Keratinocyte (primary cell): ENCODE results near the gene EPAS1. TPM values are rescaled to one million over a fixed set of nuclear protein-coding genes. Genes with fewer than 3 reads are reported as not detected.

Experiments used
- DNase-seq: peaks from one replicate; pipeline ENCODE4 v3.0.0-alpha.2; 2011; ENCODE audit warnings: low read depth, missing footprints, low spot score
- FAIRE-seq: peaks from 2 replicates; lab custom pipeline; 2011; peaks lifted over from hg19 to GRCh38; lab: Jason Lieb, UNC
- H2AFZ ChIP-seq: 2 replicates; pipeline ENCODE4 v1.6.0; 2012; ENCODE audit warnings: low read length, control low read depth, inconsistent platforms; ENCODE audit not compliant: control insufficient read depth
- H3K27ac ChIP-seq: 2 replicates; pipeline ENCODE4 v1.5.1; 2011; ENCODE audit warnings: low read length; ENCODE audit not compliant: control insufficient read depth, insufficient read depth
- H3K27me3 ChIP-seq: 3 replicates; pipeline ENCODE4 v1.6.0; 2011; ENCODE audit warnings: low read length; ENCODE audit not compliant: control insufficient read depth, insufficient read depth; ENCODE audit errors: extremely low read depth
- H3K36me3 ChIP-seq, 2 experiments: 2 replicates in 1 of 2; 3 replicates in 1 of 2; pipeline ENCODE4 v1.5.1; 2011; ENCODE audit warnings: low read length in 2 of 2, mild to moderate bottlenecking in 1 of 2; ENCODE audit not compliant: control insufficient read depth in 2 of 2, insufficient read depth in 2 of 2; ENCODE audit errors: extremely low read depth in 1 of 2
- H3K4me1 ChIP-seq: 3 replicates; pipeline ENCODE4 v1.5.1; 2011; ENCODE audit warnings: low read length; ENCODE audit not compliant: control insufficient read depth, insufficient read depth; ENCODE audit errors: extremely low read depth
- H3K4me2 ChIP-seq: 3 replicates; pipeline ENCODE4 v1.6.0; 2011; ENCODE audit warnings: low read depth, low read length; ENCODE audit not compliant: control insufficient read depth, insufficient read depth; ENCODE audit errors: extremely low read depth
- H3K4me3 ChIP-seq, 3 experiments: fragments of 200-600 bp in 1 of 3; sonication (generic) in 1 of 3; 2 replicates in 2 of 3; 3 replicates in 1 of 3; pipeline ENCODE4 v1.5.1; 2011 to 2016; ENCODE audit warnings: low read length in 3 of 3, mild to moderate bottlenecking in 3 of 3, control low read depth in 2 of 3, inconsistent platforms in 1 of 3, low read depth in 1 of 3, mixed read lengths in 1 of 3, mixed run types in 1 of 3, moderate library complexity in 1 of 3; ENCODE audit not compliant: control insufficient read depth in 2 of 3, insufficient read depth in 2 of 3; ENCODE audit errors: extremely low read depth in 1 of 3
- H3K79me2 ChIP-seq: 2 replicates; pipeline ENCODE4 v1.6.0; 2012; ENCODE audit warnings: low read length; ENCODE audit not compliant: control insufficient read depth, insufficient read depth
- H3K9ac ChIP-seq: 3 replicates; pipeline ENCODE4 v1.6.0; 2011; ENCODE audit warnings: low read length; ENCODE audit not compliant: control insufficient read depth, insufficient read depth; ENCODE audit errors: extremely low read depth
- H3K9me1 ChIP-seq: 3 replicates; pipeline ENCODE4 v1.6.0; 2011; ENCODE audit warnings: low read length; ENCODE audit not compliant: control insufficient read depth, insufficient read depth; ENCODE audit errors: extremely low read depth
- H3K9me3 ChIP-seq: 2 replicates; pipeline ENCODE4 v1.5.1; 2012; ENCODE audit warnings: low read depth, low read length; ENCODE audit not compliant: control insufficient read depth
- H4K20me1 ChIP-seq: 3 replicates; pipeline ENCODE4 v1.6.0; 2011; ENCODE audit warnings: low read length; ENCODE audit not compliant: control insufficient read depth, insufficient read depth; ENCODE audit errors: extremely low read depth
- CTCF ChIP-seq, 3 experiments: IDR thresholded peaks in 1 of 3; conservative IDR thresholded peaks in 1 of 3; optimal IDR thresholded peaks in 1 of 3; 2 replicates in 2 of 3; 3 replicates in 1 of 3; pipeline versions ENCODE3 to v1.5.1; 2011; ENCODE audit warnings: low read length in 3 of 3, mild to moderate bottlenecking in 3 of 3, moderate library complexity in 2 of 3, control low read depth in 1 of 3, inconsistent platforms in 1 of 3; ENCODE audit not compliant: insufficient read depth in 2 of 3; ENCODE audit errors: extremely low read depth in 1 of 3
- EZH2 ChIP-seq: IDR thresholded peaks from one replicate; pipeline ENCODE4 v1.6.1; 2012; ENCODE audit warnings: inconsistent platforms, mild to moderate bottlenecking, low read length, moderate library complexity
- dilution Hi-C: fragments of 300-500 bp; cut with MboI; formaldehyde crosslinking; loops from one replicate; pipeline ENCODE4 v1.7.0; 2020; ENCODE audit warnings: low sequenced_read_pairs; ENCODE audit not compliant: extremely low pct_ligation_motif_present
- polyA minus RNA-seq, 3 experiments: library from RNA; depleted of rRNA, polyadenylated mRNA; stranded (reverse); fragments of >200 nt; gene quantifications; 1 replicate in 1 of 3; 2 replicates in 1 of 3; 3 replicates in 1 of 3; pipeline ENCODE4 v1.2.3, GENCODE V29; 2011
- polyA plus RNA-seq, 5 experiments: library from polyadenylated mRNA; depleted of rRNA in 3 of 5; stranded (reverse) in 3 of 5; stranded (forward) in 1 of 5; unstranded in 1 of 5; fragments of >200 nt; gene quantifications; 1 replicate in 1 of 5; 2 replicates in 3 of 5; 3 replicates in 1 of 5; pipeline versions ENCODE4 v1.2.1 to v1.2.3, GENCODE V29; 2011 to 2012; ENCODE audit warnings: missing spikeins in 2 of 5, low read depth in 1 of 5, low replicate concordance in 1 of 5

The EPAS1 gene
- polyA plus RNA-seq (91.0 to 153 TPM (median 96.7 TPM) in 3 replicates), polyA minus RNA-seq (99.9 to 166 TPM (median 147 TPM) in 3 replicates)
- polyA plus RNA-seq (2011; ENCODE audit: low read depth): 38.1 TPM
- polyA plus RNA-seq (2011; cell fraction: cytosol; rRNA removed): 102 and 135 TPM in 2 replicates
- polyA plus RNA-seq (2011; cell fraction: nucleus; rRNA removed): 154 and 178 TPM in 2 replicates
- polyA plus RNA-seq (2012; ENCODE audit: low replicate concordance): 76.1 and 76.9 TPM in 2 replicates
- polyA minus RNA-seq (2011; cell fraction: cytosol; rRNA and poly(A)+ RNA removed): 168 TPM
- 123 and 210 TPM in 2 replicates for polyA minus RNA-seq (2011; cell fraction: nucleus; rRNA and poly(A)+ RNA removed)

- H3K4me1 ChIP-seq: peaks cover 22% of the 10 kb centered on the region
- TF ChIP-seq CTCF (optimal IDR thresholded peaks at IDR 0.05 in 1 of 3, IDR thresholded peaks at IDR 0.05 in 1 of 3, conservative IDR thresholded peaks at IDR 0.05 in 1 of 3; ENCODE audit: extremely low read depth in 1 of 3, insufficient read depth in 2 of 3, low read length in 3 of 3) (no peak), EZH2 (no peak)
- peak within 1 kb of the TSS; percentile 88 for H3K27ac ChIP-seq
- H2AFZ ChIP-seq: peak within 1 kb of the TSS; percentile 83
- no peaks in the 10 kb centered on the region for H3K9me3 ChIP-seq
- no peaks in the 10 kb centered on the region for H3K9me1 ChIP-seq
- H3K4me2 ChIP-seq: peak within 1 kb of the TSS; percentile 89
- no peaks in the 10 kb centered on the region for H3K27me3 ChIP-seq
- peaks cover 43% of the 10 kb centered on the region for H3K79me2 ChIP-seq
- no peaks in the 10 kb centered on the region for H3K36me3 ChIP-seq
- peak within 1 kb of the TSS; percentile 93 to 95 (median 94) for H3K4me3 ChIP-seq
- no peak for DNase-seq
- no peak for FAIRE-seq
- dilution Hi-C loops: no loop called here
- H4K20me1 ChIP-seq: no peaks in the 10 kb centered on the region
- peak within 1 kb of the TSS; percentile 90 for H3K9ac ChIP-seq
Observed at GRCh38 chr2:46296840-46297545, at the start of gene EPAS1. TSS of gene EPAS1 (plus strand) at chr2:46297407. CDS start at chr2:46297912, 505 bp downstream.

GRCh38 chr2:46248171-46248570, 49.0 kb upstream of the EPAS1 start:
- dilution Hi-C loops: no loop called here
- H3K9me1 ChIP-seq: no peaks in the 10 kb centered on the region
- H3K4me1 ChIP-seq: peaks cover 24% of the 10 kb centered on the region
- FAIRE-seq (no peak), DNase-seq (no peak)
- no peaks in the 10 kb centered on the region for H3K27me3 ChIP-seq
- no peak overlapping the region for H3K27ac ChIP-seq
- no peak for TF ChIP-seq EZH2
- TF ChIP-seq CTCF (optimal IDR thresholded peaks at IDR 0.05 in 1 of 3, IDR thresholded peaks at IDR 0.05 in 1 of 3, conservative IDR thresholded peaks at IDR 0.05 in 1 of 3; ENCODE audit: extremely low read depth in 1 of 3, insufficient read depth in 2 of 3, low read length in 3 of 3): no peak
- no peaks in the 10 kb centered on the region for H3K79me2 ChIP-seq
- H3K36me3 ChIP-seq: no peaks in the 10 kb centered on the region
- H2AFZ ChIP-seq: no peak overlapping the region
- H3K9me3 ChIP-seq: no peaks in the 10 kb centered on the region
- no peaks in the 10 kb centered on the region for H4K20me1 ChIP-seq
- no peak overlapping the region for H3K9ac ChIP-seq
- H3K4me2 ChIP-seq: no peak overlapping the region
- no peak overlapping the region for H3K4me3 ChIP-seq
